MM.1S (cell line): ENCODE measurements around the gene RAP1GDS1.

Experiments used
- DNase-seq: peaks from one replicate; pipeline ENCODE4 v3.0.0-alpha.2; 2015
- H2AFZ ChIP-seq: fragments of 300-600 bp; sonication (generic); 2 replicates; pipeline ENCODE4 v1.6.0; 2016; ENCODE audit warnings: antibody characterized with exemption, low read length
- H3F3A ChIP-seq: fragments of 300-600 bp; sonication (generic); 2 replicates; pipeline ENCODE4 v1.6.1; 2016; ENCODE audit warnings: mild to moderate bottlenecking, antibody characterized with exemption, low read length, moderate library complexity, mixed read lengths; ENCODE audit not compliant: insufficient read depth
- H3K27ac ChIP-seq: fragments of 300-600 bp; sonication (generic); 2 replicates; pipeline ENCODE4 v1.5.1; 2016; ENCODE audit warnings: mild to moderate bottlenecking, low read length
- H3K27me3 ChIP-seq: fragments of 300-600 bp; sonication (generic); replicated peaks from 2 replicates; pipeline ENCODE4 v1.6.0; 2016; ENCODE audit warnings: low read length; ENCODE audit not compliant: insufficient read depth
- H3K36me3 ChIP-seq: fragments of 300-600 bp; sonication (generic); replicated peaks from 2 replicates; pipeline ENCODE4 v1.6.1; 2016; ENCODE audit warnings: mild to moderate bottlenecking, low read length, mixed read lengths; ENCODE audit not compliant: insufficient read depth
- H3K4me1 ChIP-seq: fragments of 300-600 bp; sonication (generic); 2 replicates; pipeline ENCODE4 v1.6.1; 2016; ENCODE audit warnings: low read length, mixed read lengths
- H3K4me2 ChIP-seq: fragments of 300-600 bp; sonication (generic); 2 replicates; pipeline ENCODE4 v1.6.0; 2016; ENCODE audit warnings: low read depth, low read length
- H3K4me3 ChIP-seq: fragments of 300-600 bp; sonication (generic); 2 replicates; pipeline ENCODE4 v1.5.1; 2016; ENCODE audit warnings: low read length, mixed read lengths
- H3K79me2 ChIP-seq: fragments of 300-600 bp; sonication (generic); 2 replicates; pipeline ENCODE4 v1.6.1; 2016; ENCODE audit warnings: mixed run types, low read length, mixed read lengths
- H3K9ac ChIP-seq: fragments of 300-600 bp; sonication (generic); 2 replicates; pipeline ENCODE4 v1.6.1; 2016; ENCODE audit warnings: low read length, mixed read lengths
- H3K9me2 ChIP-seq: fragments of 300-600 bp; sonication (generic); replicated peaks from 2 replicates; pipeline ENCODE4 v1.6.1; 2016; ENCODE audit warnings: mild to moderate bottlenecking, low read length, mixed read lengths; ENCODE audit not compliant: insufficient read depth
- H3K9me3 ChIP-seq: fragments of 300-600 bp; sonication (generic); replicated peaks from 2 replicates; pipeline ENCODE4 v1.6.1; 2016; ENCODE audit warnings: mild to moderate bottlenecking, low read length, mixed read lengths; ENCODE audit not compliant: insufficient read depth
- H4K20me1 ChIP-seq: fragments of 300-600 bp; sonication (generic); 2 replicates; pipeline ENCODE4 v1.6.1; 2016; ENCODE audit warnings: mild to moderate bottlenecking, low read length, moderate library complexity, mixed read lengths; ENCODE audit not compliant: insufficient read depth
- CTCF ChIP-seq: fragments of 300-600 bp; sonication (generic); IDR thresholded peaks from 2 replicates; pipeline ENCODE4 v1.5.1; 2016; ENCODE audit warnings: antibody characterized with exemption, low read length, mixed read lengths
- EZH2 ChIP-seq: fragments of 300-600 bp; sonication (generic); optimal IDR thresholded peaks from 2 replicates; pipeline ENCODE3; 2017; ENCODE audit warnings: low read depth, mild to moderate bottlenecking, antibody characterized with exemption, low read length, mixed read lengths
- EZH2phosphoT487 ChIP-seq: fragments of 300-600 bp; sonication (generic); IDR thresholded peaks from 2 replicates; pipeline ENCODE4 v1.6.1; 2018; ENCODE audit warnings: antibody characterized with exemption, low read length

The RAP1GDS1 gene

GRCh38 chr4:98433691-98434090 is 172.5 kb downstream of the RAP1GDS1 start:
- Histone ChIP-seq H3K9me3 (no peaks in the 10 kb centered on the region), H3F3A (no peaks in the 10 kb centered on the region), H3K4me1 (no peaks in the 10 kb centered on the region), H3K9ac (no peak overlapping the region), H3K27ac (no peak overlapping the region), H3K4me2 (no peak overlapping the region), H2AFZ (no peak overlapping the region), H3K9me2 (no peaks in the 10 kb centered on the region), H3K79me2 (no peaks in the 10 kb centered on the region), H3K4me3 (no peak overlapping the region), H3K36me3 (no peaks in the 10 kb centered on the region), H4K20me1 (no peaks in the 10 kb centered on the region), H3K27me3 (no peaks in the 10 kb centered on the region)
- TF ChIP-seq EZH2phosphoT487: no peak
- TF ChIP-seq EZH2: no peak
- no peak for TF ChIP-seq CTCF
- no peak for DNase-seq

- no peaks in the 10 kb centered on the region for H3K4me1 ChIP-seq
- H4K20me1 ChIP-seq: no peaks in the 10 kb centered on the region
- no peak overlapping the region for H3K27ac ChIP-seq
- H2AFZ ChIP-seq: no peak overlapping the region
- no peaks in the 10 kb centered on the region for H3K9me3 ChIP-seq
- DNase-seq: no peak
- H3K4me3 ChIP-seq: no peak overlapping the region
- H3K27me3 ChIP-seq: no peaks in the 10 kb centered on the region
- H3K4me2 ChIP-seq: no peak overlapping the region
- no peak overlapping the region for H3K9ac ChIP-seq
- no peaks in the 10 kb centered on the region for H3K79me2 ChIP-seq
- H3K36me3 ChIP-seq: no peaks in the 10 kb centered on the region
- TF ChIP-seq CTCF: no peak
- no peak for TF ChIP-seq EZH2phosphoT487
- TF ChIP-seq EZH2: no peak
- H3F3A ChIP-seq: no peaks in the 10 kb centered on the region
- no peaks in the 10 kb centered on the region for H3K9me2 ChIP-seq
Measured at GRCh38 chr4:98434816-98435215, 173.6 kb downstream of the RAP1GDS1 start.

- H3K4me3 ChIP-seq: no peak overlapping the region
- no peaks in the 10 kb centered on the region for H3K79me2 ChIP-seq
- H3K9me3 ChIP-seq: no peaks in the 10 kb centered on the region
- H4K20me1 ChIP-seq: no peaks in the 10 kb centered on the region
- H3K4me2 ChIP-seq: no peak overlapping the region
- H3K36me3 ChIP-seq: 0 out of 2 replicates have a peak, but pooled peaks cover 6% of the 10 kb centered on the region
- H3K27ac ChIP-seq: no peak overlapping the region
- H3K27me3 ChIP-seq: no peaks in the 10 kb centered on the region
- TF ChIP-seq EZH2 (no peak), EZH2phosphoT487 (no peak), CTCF (no peak)
- H2AFZ ChIP-seq: no peak overlapping the region
- no peak for DNase-seq
- H3K4me1 ChIP-seq: no peaks in the 10 kb centered on the region
- H3K9me2 ChIP-seq: no peaks in the 10 kb centered on the region
- no peak overlapping the region for H3K9ac ChIP-seq
- H3F3A ChIP-seq: no peaks in the 10 kb centered on the region
Measured at GRCh38 chr4:98444371-98444770, 183.2 kb downstream of the RAP1GDS1 start.
